GM18951 (cell line): Measurements from ENCODE around the gene LRRC74A.

Source experiments
- POLR2A ChIP-seq: IDR thresholded peaks from 4 replicates; pipeline ENCODE4 v1.6.1; 2011; ENCODE audit warnings: mild to moderate bottlenecking; ENCODE audit not compliant: insufficient read length, insufficient read depth; ENCODE audit errors: extremely low read depth
- in situ Hi-C: fragments of 300-500 bp; cut with MboI; formaldehyde crosslinking; loops from one replicate; pipeline ENCODE4 v1.12.0; 2022; ENCODE audit warnings: low sequenced_read_pairs, mixed read lengths, inconsistent platforms; ENCODE audit not compliant: unreplicated experiment

LRRC74A gene

DNA sequence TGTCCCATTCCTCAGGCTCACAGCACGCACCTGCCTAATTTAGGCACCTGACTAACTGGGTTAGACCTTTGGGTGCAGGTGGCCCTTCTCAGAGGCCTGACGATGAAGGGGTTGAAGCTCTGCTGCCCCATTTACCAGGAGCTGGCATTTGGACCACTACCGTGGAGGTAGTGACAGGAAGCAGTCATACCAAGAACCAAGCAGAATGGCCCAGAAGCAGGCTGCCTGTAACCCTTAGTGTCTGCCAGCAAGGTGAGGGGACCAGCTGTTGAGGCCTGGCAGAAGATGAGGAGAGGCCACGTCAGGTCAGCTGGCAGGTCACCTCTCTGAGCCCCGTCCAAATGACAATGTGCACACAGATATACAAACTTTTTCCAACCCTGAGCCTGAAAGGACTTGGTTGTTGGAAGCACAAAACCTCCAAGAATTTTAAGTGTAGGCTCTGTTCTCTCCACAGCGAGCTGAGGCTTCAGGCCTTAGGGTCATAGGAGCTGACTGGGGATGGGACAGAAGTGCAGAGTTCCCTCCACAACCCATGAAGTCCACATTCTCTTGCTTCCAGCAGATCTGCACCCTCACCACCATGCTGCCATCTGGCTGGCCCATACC, 41.8 kb upstream of the LRRC74A start:
- TF ChIP-seq POLR2A, result no peak
- in situ Hi-C loops, result no loop called here

GRCh38 chr14:76784881-76785280, 41.3 kb upstream of the LRRC74A start:
- in situ Hi-C loops, result no loop called here

GRCh38 chr14:76786601-76787000, 39.6 kb upstream of the LRRC74A start:
- TF ChIP-seq POLR2A, result no peak
- in situ Hi-C loops, result no loop called here

More at GRCh38 chr14:76784881-76785280, 41.3 kb upstream of the LRRC74A start:
- TF ChIP-seq POLR2A, result no peak

DNA sequence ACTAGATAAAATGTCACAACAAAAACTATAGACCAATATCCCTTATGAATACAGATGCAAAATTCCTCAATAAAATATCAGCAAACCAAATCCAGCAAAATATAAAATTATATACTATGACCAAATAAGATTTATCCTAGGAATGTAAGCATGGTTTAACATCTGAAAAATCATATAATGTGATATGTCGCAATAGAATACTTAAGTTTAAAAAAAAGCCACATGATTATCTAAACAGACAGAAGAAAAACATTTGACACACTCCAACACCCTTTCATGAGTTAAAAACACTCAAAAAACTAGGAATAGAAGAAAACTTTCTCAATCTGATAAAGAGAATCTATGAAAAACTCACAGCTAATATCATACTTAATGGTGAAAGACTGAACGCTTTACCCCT, 33.8 kb upstream of the LRRC74A start:
- in situ Hi-C loops, result loop anchor here (5.0 kb wide), 1 partner anchor 80 kb away; no protein-coding TSS in a partner anchor
- no peak for TF ChIP-seq POLR2A

GRCh38 chr14:76793324-76793723, 32.9 kb upstream of the LRRC74A start:
- TF ChIP-seq POLR2A, result no peak
- in situ Hi-C loops, result loop anchor here (5.0 kb wide), 1 partner anchor 81 kb away; no protein-coding TSS in a partner anchor

GRCh38 chr14:76793956-76794355, 32.3 kb upstream of the LRRC74A start:
- in situ Hi-C loops, result loop anchor here (5.0 kb wide), 1 partner anchor 82 kb away; no protein-coding TSS in a partner anchor
- TF ChIP-seq POLR2A, result no peak

DNA sequence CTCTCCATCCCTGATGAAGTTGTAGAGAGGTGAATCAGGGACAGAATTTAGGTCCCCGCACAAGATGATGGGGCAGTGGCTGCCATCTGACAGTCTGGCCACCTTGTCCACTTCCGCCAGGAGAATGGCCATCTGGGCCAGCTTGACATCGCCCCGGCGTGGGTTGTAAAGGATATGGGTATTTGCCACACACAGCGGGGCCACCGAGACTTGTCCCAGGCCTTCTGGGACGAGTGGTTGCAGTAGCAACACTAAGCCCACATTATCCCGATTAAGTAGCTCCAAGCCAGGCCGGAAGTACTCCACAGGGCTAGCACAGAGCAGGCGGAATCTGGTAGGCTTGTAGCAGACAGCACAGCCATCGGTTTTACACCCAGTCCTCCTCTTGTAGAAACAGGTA, 19.8 kb upstream of the LRRC74A start:
- in situ Hi-C loops, result no loop called here
- no peak for TF ChIP-seq POLR2A

DNA sequence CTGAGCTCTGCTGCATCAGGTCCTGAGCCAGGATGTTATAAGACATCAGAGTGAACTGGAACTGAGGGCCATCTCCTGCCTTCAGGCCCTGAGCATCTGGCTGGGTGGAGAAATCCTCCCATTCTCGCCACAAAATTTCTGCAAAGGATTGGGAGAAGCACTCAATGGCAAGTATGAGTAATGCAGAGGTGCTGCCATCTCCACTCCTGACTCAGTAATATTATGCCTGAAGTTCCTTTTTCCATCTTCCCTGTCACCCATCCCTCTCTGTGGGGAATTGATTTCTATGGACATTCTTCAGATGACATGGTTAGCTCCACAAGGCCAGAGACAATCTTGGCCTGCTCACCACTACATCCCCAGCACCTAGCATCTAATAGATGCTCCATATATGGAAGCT, 18.2 kb upstream of the LRRC74A start:
- in situ Hi-C loops, result no loop called here
- TF ChIP-seq POLR2A, result no peak

GRCh38 chr14:76808990-76809389, 17.2 kb upstream of the LRRC74A start:
- in situ Hi-C loops, result no loop called here

DNA sequence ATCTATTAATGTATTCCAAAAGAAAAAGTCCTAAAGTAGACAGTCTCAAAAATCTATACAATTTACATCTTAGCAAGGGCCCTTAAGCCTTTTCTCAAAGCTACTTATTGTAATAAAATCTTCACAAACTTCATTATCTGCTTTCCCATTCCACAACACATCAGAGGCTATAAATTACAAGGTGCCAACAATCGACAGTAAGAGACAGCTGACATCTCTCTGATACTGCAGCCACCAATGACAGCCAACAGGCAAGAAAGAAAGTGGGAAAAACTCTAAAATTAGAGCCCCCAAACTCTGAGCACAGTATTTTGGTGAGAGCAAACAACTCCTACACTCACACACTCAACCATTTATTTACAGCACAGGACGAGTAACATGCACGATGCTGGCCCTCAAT, 15.7 kb upstream of the LRRC74A start:
- in situ Hi-C loops, result no loop called here
- no peak for TF ChIP-seq POLR2A

More at GRCh38 chr14:76808990-76809389, 17.2 kb upstream of the LRRC74A start:
- no peak for TF ChIP-seq POLR2A

DNA sequence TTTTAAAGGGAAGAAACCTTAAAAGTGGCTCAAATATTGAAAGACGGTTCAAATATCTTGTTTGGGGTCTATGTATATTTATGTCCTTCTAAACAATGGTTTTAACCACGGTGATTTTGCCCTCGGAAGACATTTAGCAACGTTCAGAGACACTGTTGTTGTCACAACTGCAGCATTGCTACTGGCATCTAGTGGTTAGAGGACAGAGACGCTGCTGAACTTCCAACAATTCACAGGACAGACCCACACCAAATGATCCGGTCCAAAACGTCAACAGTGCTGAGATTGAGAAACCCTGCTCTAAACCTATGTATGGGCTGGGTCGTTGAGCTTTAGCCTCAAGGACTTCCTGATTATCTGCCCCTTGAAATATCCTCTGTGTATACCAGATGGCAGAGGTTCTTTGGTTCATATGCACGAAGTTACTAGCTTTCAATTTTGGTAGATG, 15.2 kb upstream of the LRRC74A start:
- TF ChIP-seq POLR2A, result no peak
- in situ Hi-C loops, result no loop called here

DNA sequence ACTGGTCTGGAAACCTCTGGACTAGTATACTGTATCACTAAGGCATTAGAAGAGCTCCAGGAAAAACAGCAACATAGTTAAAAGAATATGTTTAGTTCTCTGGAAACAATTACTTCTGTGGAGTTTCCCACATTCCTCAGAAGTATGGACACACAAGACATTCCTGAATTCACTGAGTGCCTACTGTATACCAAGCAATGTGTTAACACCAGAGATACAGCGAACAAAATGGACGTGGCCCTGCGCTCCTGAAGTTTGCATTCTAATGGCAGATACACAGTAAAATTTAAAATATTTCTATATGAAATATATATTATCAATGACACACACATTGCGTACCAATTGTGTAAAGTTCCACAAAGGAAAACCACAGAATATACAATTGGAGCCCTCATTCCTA, 14.6 kb upstream of the LRRC74A start:
- in situ Hi-C loops, result no loop called here
- TF ChIP-seq POLR2A, result no peak

GRCh38 chr14:76812093-76812421, 14.2 kb upstream of the LRRC74A start:
- in situ Hi-C loops, result no loop called here
- TF ChIP-seq POLR2A, result no peak
